ENCODE measurements around the gene BAG1.

The BAG1 gene

DNA sequence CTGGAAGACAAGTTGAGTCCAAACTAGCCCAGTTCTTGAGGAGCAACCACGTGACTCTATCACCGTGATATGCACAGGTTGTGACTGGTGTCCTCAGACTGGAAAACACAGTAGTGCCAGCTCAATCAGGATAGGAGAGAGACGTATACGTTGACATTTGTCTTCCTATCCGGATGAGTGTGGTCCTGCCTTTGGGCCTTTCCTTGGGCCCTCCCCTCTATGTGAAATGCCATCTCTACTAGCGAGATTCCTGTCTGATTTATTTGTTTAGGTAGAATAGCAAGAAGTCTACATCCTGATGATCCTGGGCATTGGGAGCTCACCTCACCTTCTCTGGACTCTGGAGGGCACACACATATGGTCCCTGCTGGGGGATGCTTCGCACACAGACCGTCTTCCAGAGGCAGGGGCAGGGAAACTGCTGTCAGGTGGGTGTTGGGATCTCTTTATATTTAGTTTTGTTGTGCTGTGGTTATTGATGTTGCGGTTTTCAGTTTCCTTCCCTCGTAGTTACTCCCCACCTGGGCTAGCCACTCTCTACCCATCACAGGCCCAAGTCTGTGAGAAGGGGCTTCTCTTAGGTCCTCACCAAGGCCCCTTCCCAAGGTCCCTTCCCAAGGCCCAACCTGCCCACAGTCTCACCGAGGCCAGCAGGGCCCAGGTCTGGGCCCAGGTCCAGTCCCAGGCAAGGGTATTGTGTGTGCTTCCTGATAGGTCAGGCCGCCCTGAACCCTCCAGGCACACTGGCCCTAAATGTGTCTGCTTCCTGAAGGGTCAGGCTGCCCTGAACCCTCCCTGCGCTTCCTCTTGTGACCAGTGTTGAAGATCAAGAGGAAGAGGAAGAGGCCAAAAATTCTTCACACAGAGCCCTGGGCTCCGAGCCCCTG is 43.6 kb downstream of the BAG1 start:
- Histone ChIP-seq H2AFZ (ENCODE audit: low read depth, low read length, severe bottlenecking) (no peak overlapping the region), H3K9me3 (ENCODE audit: insufficient read depth, low read length) (no peaks in the 10 kb centered on the region), H3K27ac (ENCODE audit: low read depth, low read length) (no peak overlapping the region), H4K20me1 (ENCODE audit: low read depth, low read length) (no peaks in the 10 kb centered on the region), H3K9ac (ENCODE audit: low read length) (no peak overlapping the region), H3K36me3 (ENCODE audit: low read length) (no peaks in the 10 kb centered on the region), H3K9me2 (replicated peaks; ENCODE audit: insufficient read depth, low read length) (no peaks in the 10 kb centered on the region), H3K79me2 (ENCODE audit: insufficient read depth, low read length) (no peaks in the 10 kb centered on the region), H3K4me2 (ENCODE audit: low read depth, low read length, poor library complexity, severe bottlenecking) (no peak overlapping the region), H3F3A (ENCODE audit: insufficient read depth) (no peaks in the 10 kb centered on the region), H3K27me3 (ENCODE audit: low read length) (no peaks in the 10 kb centered on the region), H3K4me3 (ENCODE audit: insufficient read depth, low read length, poor library complexity, severe bottlenecking) (no peak overlapping the region)
- TF ChIP-seq EZH2phosphoT487 (conservative IDR thresholded peaks at IDR 0.05; ENCODE audit: low read length), result no peak
- TF ChIP-seq, protein P1, sequence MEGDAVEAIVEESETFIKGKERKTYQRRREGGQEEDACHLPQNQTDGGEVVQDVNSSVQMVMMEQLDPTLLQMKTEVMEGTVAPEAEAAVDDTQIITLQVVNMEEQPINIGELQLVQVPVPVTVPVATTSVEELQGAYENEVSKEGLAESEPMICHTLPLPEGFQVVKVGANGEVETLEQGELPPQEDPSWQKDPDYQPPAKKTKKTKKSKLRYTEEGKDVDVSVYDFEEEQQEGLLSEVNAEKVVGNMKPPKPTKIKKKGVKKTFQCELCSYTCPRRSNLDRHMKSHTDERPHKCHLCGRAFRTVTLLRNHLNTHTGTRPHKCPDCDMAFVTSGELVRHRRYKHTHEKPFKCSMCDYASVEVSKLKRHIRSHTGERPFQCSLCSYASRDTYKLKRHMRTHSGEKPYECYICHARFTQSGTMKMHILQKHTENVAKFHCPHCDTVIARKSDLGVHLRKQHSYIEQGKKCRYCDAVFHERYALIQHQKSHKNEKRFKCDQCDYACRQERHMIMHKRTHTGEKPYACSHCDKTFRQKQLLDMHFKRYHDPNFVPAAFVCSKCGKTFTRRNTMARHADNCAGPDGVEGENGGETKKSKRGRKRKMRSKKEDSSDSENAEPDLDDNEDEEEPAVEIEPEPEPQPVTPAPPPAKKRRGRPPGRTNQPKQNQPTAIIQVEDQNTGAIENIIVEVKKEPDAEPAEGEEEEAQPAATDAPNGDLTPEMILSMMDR (IDR thresholded peaks at IDR 0.05; ENCODE audit: insufficient read depth, low read length, poor library complexity, severe bottlenecking), result no peak

DNA sequence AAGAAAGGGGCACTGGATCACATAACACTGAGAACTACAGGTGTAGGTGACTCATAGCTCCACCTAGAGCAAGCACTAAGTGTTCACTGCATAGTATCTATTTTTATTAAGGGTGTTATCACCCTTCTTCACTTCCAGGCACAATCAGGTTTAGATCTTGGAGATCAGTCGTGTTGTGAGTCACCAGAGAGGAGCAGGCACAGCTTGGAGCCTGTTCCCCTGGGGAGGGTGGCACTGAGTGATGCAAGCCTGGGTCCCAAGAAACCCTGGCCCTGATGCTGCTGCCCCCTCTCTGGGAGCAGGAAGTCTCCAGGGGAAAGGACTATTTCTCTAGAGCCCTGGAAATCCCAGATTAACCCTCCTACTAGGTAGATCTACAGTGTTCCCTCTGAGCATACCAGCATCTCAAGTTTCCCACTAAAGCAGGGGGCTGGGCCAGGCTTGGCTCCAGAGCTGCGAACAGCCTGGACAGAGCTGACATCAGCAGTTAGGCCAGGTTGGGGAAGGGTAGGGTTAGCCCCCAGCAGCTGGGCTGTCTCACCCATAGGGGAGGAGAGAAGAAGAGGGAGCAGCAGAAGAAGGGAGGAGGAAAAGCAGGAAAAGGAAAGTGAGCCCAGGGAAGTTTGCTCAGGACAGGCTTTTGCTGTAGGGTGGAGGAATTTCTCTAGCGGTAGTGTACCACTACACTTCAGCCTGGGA is 52.7 kb downstream of the BAG1 start:
- no peaks in the 10 kb centered on the region for H3K36me3 ChIP-seq (ENCODE audit: low read length)
- TF ChIP-seq, protein P1 (IDR thresholded peaks at IDR 0.05; ENCODE audit: insufficient read depth, low read length, poor library complexity, severe bottlenecking), result no peak
- no peak overlapping the region for H3K9ac ChIP-seq (ENCODE audit: low read length)
- no peaks in the 10 kb centered on the region for H3K9me3 ChIP-seq (ENCODE audit: insufficient read depth, low read length)
- H3K27me3 ChIP-seq (ENCODE audit: low read length), result no peaks in the 10 kb centered on the region
- H2AFZ ChIP-seq (ENCODE audit: low read depth, low read length, severe bottlenecking), result no peak overlapping the region
- H3K79me2 ChIP-seq (ENCODE audit: insufficient read depth, low read length), result no peaks in the 10 kb centered on the region
- no peaks in the 10 kb centered on the region for H3F3A ChIP-seq (ENCODE audit: insufficient read depth)
- H3K9me2 ChIP-seq (replicated peaks; ENCODE audit: insufficient read depth, low read length), result no peaks in the 10 kb centered on the region
- no peaks in the 10 kb centered on the region for H4K20me1 ChIP-seq (ENCODE audit: low read depth, low read length)
- no peak overlapping the region for H3K27ac ChIP-seq (ENCODE audit: low read depth, low read length)
- H3K4me3 ChIP-seq (ENCODE audit: insufficient read depth, low read length, poor library complexity, severe bottlenecking), result no peak overlapping the region
- H3K4me2 ChIP-seq (ENCODE audit: low read depth, low read length, poor library complexity, severe bottlenecking), result no peak overlapping the region

DNA sequence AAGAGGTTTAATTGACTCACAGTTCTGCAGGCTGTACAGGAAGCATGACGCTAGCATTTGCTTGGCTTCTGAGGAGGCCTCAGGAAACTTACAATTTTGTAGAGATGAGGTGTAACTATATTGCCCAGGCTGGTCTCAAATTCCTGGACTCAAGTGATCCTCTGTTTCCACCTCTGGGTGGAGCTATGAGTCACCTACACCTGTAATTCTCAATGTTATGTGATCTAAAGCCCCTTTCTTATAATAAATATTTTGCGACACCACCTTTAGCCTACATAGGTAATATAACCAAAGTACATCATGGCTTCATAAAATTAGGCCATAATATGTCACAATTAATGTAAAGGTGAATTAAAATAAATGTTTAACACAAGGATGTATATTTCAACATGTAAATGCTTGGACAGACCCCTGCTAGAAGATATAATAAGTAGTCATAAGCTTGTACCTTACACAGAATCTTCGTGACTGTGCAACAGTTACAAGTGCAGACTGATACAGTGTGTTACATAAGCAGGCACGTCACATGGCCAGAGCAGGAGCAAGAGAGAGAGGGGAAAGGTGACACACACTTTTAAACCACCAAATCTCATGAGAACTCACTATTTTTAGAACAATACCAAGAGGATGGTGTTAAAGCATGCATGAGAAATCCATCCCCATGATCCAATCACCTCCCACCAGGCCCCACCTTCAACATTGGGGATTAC is 54.3 kb downstream of the BAG1 start:
- Histone ChIP-seq H2AFZ (ENCODE audit: low read depth, low read length, severe bottlenecking) (no peak overlapping the region), H3K9me3 (ENCODE audit: insufficient read depth, low read length) (no peaks in the 10 kb centered on the region), H3K4me2 (ENCODE audit: low read depth, low read length, poor library complexity, severe bottlenecking) (no peak overlapping the region), H3K9ac (ENCODE audit: low read length) (no peak overlapping the region), H3K27me3 (ENCODE audit: low read length) (no peaks in the 10 kb centered on the region), H3K79me2 (ENCODE audit: insufficient read depth, low read length) (no peaks in the 10 kb centered on the region), H3F3A (ENCODE audit: insufficient read depth) (no peaks in the 10 kb centered on the region), H3K9me2 (replicated peaks; ENCODE audit: insufficient read depth, low read length) (no peaks in the 10 kb centered on the region), H3K36me3 (ENCODE audit: low read length) (no peaks in the 10 kb centered on the region), H3K27ac (ENCODE audit: low read depth, low read length) (no peak overlapping the region), H4K20me1 (ENCODE audit: low read depth, low read length) (no peaks in the 10 kb centered on the region), H3K4me3 (ENCODE audit: insufficient read depth, low read length, poor library complexity, severe bottlenecking) (no peak overlapping the region)
- TF ChIP-seq, protein P1 (IDR thresholded peaks at IDR 0.05; ENCODE audit: insufficient read depth, low read length, poor library complexity, severe bottlenecking), result no peak
- no peak for TF ChIP-seq EZH2phosphoT487 (conservative IDR thresholded peaks at IDR 0.05; ENCODE audit: low read length)

All from SU-DHL-6 (cell line).